Kidney epithelial cell (primary cell): ENCODE results near the gene SFTPB. TPM values are rescaled to one million over a fixed set of nuclear protein-coding genes. Genes with fewer than 3 reads are reported as not detected.
"Not testable (repeated sequence)": the region's sequence is repeated elsewhere in the genome, so short reads cannot be mapped to it uniquely, and the experiment has no call there.

Experiments
- DNase-seq: peaks from one replicate; pipeline ENCODE4 v3.0.0-alpha.2; 2010; ENCODE audit warnings: low read depth
- H3K27me3 ChIP-seq: 2 replicates; pipeline ENCODE4 v1.6.0; 2011; ENCODE audit warnings: low read length; ENCODE audit not compliant: control insufficient read depth, insufficient read depth
- H3K36me3 ChIP-seq: 2 replicates; pipeline ENCODE4 v1.5.1; 2011; ENCODE audit warnings: low read length; ENCODE audit not compliant: control insufficient read depth, insufficient read depth
- H3K4me3 ChIP-seq: 2 replicates; pipeline ENCODE4 v1.5.1; 2011; ENCODE audit warnings: low read depth, mild to moderate bottlenecking, control low read depth, low read length
- CTCF ChIP-seq: IDR thresholded peaks from 2 replicates; pipeline ENCODE4 v1.5.1; 2011; ENCODE audit warnings: mild to moderate bottlenecking, moderate library complexity, low read length, control low read depth, inconsistent platforms; ENCODE audit not compliant: insufficient read depth, poor library complexity, severe bottlenecking
- total RNA-seq: library from RNA; depleted of rRNA; stranded (reverse); fragments of >200 nt; gene quantifications from 2 replicates; pipeline ENCODE4 v1.2.3, GENCODE V29; 2015

The SFTPB gene
- total RNA-seq, 1 donor from 2014 or later = not detected

DNA sequence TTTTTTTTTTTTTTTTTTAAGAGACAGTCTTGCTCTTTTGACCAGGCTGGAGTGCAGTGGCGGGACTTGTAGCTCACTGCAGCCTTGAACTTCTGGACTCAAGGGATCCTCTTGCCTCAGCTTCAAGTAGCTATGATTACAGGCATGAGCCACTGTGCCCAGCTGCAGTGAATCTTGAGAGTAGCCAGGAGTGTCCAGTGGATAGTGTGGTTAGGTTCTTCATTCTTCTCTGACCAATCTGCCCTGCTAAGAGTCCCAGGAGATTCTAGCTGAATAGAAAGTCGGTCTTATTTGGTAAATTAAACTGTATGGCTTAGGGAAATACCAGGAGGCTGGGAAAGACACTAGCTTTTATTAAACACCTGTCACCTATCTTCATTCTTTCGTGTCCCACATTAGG lies 36.7 kb downstream of the SFTPB start:
- Histone ChIP-seq H3K4me3 (no peak overlapping the region), H3K36me3 (no peaks in the 10 kb centered on the region), H3K27me3 (no peaks in the 10 kb centered on the region)
- DNase-seq = no peak
- no peak for TF ChIP-seq CTCF

DNA sequence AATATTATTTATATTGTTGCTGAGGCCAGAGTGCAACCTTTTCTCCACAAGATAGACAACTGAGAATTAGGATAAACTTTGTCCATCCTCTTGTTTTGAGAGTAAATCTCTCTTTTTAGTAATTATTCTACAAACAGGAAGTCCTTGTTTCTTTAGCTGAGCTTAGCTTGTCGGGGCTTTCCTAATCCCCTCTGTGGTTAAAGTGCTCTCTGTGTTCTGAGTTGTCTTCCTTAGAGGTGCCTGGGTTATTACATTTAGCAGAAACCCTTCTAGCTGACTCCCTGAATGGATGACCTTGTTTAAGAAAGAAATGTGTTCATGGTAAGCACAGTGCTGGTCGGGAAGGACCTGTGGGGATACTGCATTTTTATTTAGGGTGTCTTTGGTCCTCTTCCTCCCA lies 39.3 kb downstream of the SFTPB start:
- Histone ChIP-seq H3K4me3 (no peak overlapping the region), H3K36me3 (peaks cover under 1% of the 10 kb centered on the region), H3K27me3 (no peaks in the 10 kb centered on the region)
- no peak for DNase-seq
- no peak for TF ChIP-seq CTCF

- Histone ChIP-seq H3K4me3 (no peak overlapping the region), H3K36me3 (peaks cover 5% of the 10 kb centered on the region)
Measured at GRCh38 chr2:85623991-85624390, 44.0 kb downstream of the SFTPB start.

GRCh38 chr2:85621338-85621737 lies 46.7 kb downstream of the SFTPB start:
- TF ChIP-seq CTCF = no peak
- DNase-seq = no peak
- Histone ChIP-seq H3K27me3 (no peaks in the 10 kb centered on the region), H3K36me3 (peaks cover 5% of the 10 kb centered on the region), H3K4me3 (no peak overlapping the region)

More at GRCh38 chr2:85623991-85624390, 44.0 kb downstream of the SFTPB start:
- no peak for TF ChIP-seq CTCF
- H3K27me3 ChIP-seq = no peaks in the 10 kb centered on the region
- DNase-seq = no peak

GRCh38 chr2:85619617-85620016 lies 48.4 kb downstream of the SFTPB start:
- Histone ChIP-seq H3K36me3 (peaks cover 5% of the 10 kb centered on the region), H3K27me3 (no peaks in the 10 kb centered on the region), H3K4me3 (no peak overlapping the region)
- no peak for TF ChIP-seq CTCF
- no peak for DNase-seq

- not testable (repeated sequence) for H3K27me3 ChIP-seq, DNase-seq, H3K36me3 ChIP-seq
Measured at GRCh38 chr2:85617723-85618122, 50.3 kb downstream of the SFTPB start.

More at GRCh38 chr2:85617723-85618122, 50.3 kb downstream of the SFTPB start:
- H3K4me3 ChIP-seq = not testable (repeated sequence)
